ENCODE results near the gene AK2.

GRCh38 chr1:32967888-32968568 lies 68.7 kb downstream of the AK2 start:
- TF ChIP-seq CTCF (IDR thresholded peaks at IDR 0.05): no peak
- no peak for TF ChIP-seq POLR2A (IDR thresholded peaks at IDR 0.05)
